ENCODE measurements around the gene BPTF.

DNA sequence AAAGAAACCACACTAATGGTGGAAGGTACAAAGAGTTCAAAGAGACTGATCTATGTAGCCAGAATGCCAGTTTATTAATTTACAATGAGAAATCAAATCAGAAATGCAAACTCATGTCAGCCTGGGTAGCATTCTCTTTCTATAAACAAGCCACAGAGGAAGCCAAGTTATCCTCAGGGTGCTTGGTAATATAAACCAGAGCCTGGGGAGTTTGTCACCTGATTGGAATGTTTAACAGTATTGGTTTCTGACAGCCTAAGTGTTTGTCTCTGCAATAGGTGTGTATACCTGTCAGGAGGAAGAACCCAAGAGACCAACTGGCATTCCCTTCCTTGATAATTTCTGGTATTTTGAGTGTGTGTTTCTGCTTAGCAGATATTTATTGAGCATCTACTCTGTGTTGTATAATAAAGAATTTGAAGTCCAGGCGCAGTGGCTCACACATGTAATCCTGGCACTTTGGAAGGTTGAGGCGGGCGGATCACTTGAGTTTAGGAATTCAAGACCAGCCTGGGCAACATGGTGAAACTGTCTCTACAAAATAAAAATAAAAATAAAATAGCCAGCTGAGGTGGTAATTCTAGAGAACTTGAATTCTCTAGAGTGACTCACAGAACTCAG is 174.1 kb downstream of the BPTF start:
- TF ChIP-seq, protein P1, sequence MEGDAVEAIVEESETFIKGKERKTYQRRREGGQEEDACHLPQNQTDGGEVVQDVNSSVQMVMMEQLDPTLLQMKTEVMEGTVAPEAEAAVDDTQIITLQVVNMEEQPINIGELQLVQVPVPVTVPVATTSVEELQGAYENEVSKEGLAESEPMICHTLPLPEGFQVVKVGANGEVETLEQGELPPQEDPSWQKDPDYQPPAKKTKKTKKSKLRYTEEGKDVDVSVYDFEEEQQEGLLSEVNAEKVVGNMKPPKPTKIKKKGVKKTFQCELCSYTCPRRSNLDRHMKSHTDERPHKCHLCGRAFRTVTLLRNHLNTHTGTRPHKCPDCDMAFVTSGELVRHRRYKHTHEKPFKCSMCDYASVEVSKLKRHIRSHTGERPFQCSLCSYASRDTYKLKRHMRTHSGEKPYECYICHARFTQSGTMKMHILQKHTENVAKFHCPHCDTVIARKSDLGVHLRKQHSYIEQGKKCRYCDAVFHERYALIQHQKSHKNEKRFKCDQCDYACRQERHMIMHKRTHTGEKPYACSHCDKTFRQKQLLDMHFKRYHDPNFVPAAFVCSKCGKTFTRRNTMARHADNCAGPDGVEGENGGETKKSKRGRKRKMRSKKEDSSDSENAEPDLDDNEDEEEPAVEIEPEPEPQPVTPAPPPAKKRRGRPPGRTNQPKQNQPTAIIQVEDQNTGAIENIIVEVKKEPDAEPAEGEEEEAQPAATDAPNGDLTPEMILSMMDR (IDR thresholded peaks at IDR 0.05; ENCODE audit: poor library complexity), result no peak
- TF ChIP-seq EZH2phosphoT487 (IDR thresholded peaks at IDR 0.05; ENCODE audit: low read depth, severe bottlenecking, unreplicated experiment), result no peak
